ENCODE measurements around the gene LAMA1.

The LAMA1 gene

GRCh38 chr18:6920099-6920955 lies 197.3 kb downstream of the LAMA1 start:
- peak; percentile 69 for DNase-seq (ENCODE audit: low read depth, low spot score)
- in situ Hi-C loops (cut with HindIII; ENCODE audit: low sequenced_read_pairs), result no loop called here
- TF ChIP-seq CTCF (IDR thresholded peaks at IDR 0.05; ENCODE audit: low read depth, low read length), result peak; percentile 90
- H3K4me3 ChIP-seq (ENCODE audit: low read depth, low read length), result no peak overlapping the region

- in situ Hi-C loops (cut with HindIII; ENCODE audit: low sequenced_read_pairs), result no loop called here
- no peak overlapping the region for H3K4me3 ChIP-seq (ENCODE audit: low read depth, low read length)
- no peak for DNase-seq (ENCODE audit: low read depth, low spot score)
- no peak for TF ChIP-seq CTCF (IDR thresholded peaks at IDR 0.05; ENCODE audit: low read depth, low read length)
These were observed 200.5 kb downstream of the LAMA1 start for GRCh38 chr18:6917072-6917471.

DNA sequence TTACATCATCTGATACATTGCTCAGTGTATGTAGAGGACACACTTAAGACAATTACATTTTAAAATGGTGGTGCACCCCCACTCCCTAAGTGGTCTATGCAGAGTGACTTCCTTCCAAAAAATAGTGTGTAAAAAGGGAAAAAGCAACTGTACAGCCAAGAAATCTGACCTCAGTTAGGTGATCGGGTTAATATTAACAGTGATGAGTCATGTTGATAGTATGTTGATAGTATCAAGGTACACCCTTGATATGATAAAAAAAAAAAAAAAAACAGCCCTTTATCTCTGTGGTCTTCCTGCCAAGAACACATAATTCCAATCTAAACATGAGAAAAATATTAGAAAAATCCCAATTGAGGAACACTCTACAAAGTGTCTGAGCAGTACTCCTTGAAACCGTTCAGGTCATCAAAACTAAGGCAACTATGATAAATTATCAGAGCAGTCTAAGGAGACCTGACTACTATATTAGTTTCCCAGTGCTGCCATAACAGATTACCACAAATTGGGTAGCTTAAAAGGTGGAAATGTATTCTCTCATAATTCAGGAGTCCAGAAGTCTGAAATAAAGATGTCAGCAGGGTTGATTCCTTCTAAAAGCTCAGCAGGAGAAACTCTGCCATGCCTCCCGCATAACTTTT lies 216.2 kb downstream of the LAMA1 start:
- in situ Hi-C loops (cut with HindIII; ENCODE audit: low sequenced_read_pairs), result no loop called here
- TF ChIP-seq CTCF (IDR thresholded peaks at IDR 0.05; ENCODE audit: low read depth, low read length), result no peak

DNA sequence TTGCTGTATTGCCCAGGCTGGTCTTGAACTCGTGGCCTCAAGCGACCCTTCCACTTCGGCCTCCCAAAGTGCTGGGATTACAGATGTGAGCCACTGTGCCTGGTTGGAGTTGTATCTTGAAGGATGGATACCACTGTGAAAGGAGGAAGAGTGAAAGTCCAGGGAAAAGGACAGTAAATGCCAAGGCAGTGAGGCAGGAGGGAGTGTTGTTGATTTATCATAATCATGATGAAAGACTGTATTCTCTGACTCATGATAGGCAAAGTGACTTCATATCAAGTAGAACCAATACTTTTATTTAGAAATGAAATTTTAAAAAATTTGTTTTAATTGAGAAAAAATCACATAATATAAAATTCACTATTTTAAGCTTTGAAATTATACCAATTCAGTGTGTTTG lies 225.8 kb downstream of the LAMA1 start:
- no peak for DNase-seq (ENCODE audit: low read depth, low spot score)
- H3K4me3 ChIP-seq (ENCODE audit: low read depth, low read length), result no peak overlapping the region
- TF ChIP-seq CTCF (IDR thresholded peaks at IDR 0.05; ENCODE audit: low read depth, low read length), result no peak
- in situ Hi-C loops (cut with HindIII; ENCODE audit: low sequenced_read_pairs), result no loop called here

More for the DNA sequence above, 216.2 kb downstream of the LAMA1 start:
- DNase-seq (ENCODE audit: low read depth, low spot score), result no peak
- no peak overlapping the region for H3K4me3 ChIP-seq (ENCODE audit: low read depth, low read length)
